Esophagus squamous epithelium (tissue), 4 donors: ENCODE measurements around the gene DCTN3.

ENCODE experiments used
- CTCF ChIP-seq, 6 experiments: fragments of 450-650 bp in 4 of 6; fragments of 200-600 bp in 2 of 6; sonication (generic) in 2 of 6; IDR thresholded peaks; one replicate each; pipeline ENCODE4 v1.5.1; 2016 to 2019; ENCODE audit warnings: antibody characterized with exemption in 6 of 6, mild to moderate bottlenecking in 4 of 6, moderate library complexity in 4 of 6
- POLR2A ChIP-seq, 4 donors: fragments of 450-650 bp; IDR thresholded peaks; one replicate each; pipeline ENCODE4 v1.6.1; 2017; ENCODE audit warnings: antibody characterized with exemption in 4 of 4, mild to moderate bottlenecking in 4 of 4, moderate library complexity in 3 of 4

- TF ChIP-seq CTCF (IDR thresholded peaks at IDR 0.05) (no peak), POLR2A (IDR thresholded peaks at IDR 0.05) (no peak)
Observed at GRCh38 chr9:34576597-34577399, 43.5 kb downstream of the DCTN3 start.
